ENCODE data around the gene ZC3H18.

The ZC3H18 gene

DNA sequence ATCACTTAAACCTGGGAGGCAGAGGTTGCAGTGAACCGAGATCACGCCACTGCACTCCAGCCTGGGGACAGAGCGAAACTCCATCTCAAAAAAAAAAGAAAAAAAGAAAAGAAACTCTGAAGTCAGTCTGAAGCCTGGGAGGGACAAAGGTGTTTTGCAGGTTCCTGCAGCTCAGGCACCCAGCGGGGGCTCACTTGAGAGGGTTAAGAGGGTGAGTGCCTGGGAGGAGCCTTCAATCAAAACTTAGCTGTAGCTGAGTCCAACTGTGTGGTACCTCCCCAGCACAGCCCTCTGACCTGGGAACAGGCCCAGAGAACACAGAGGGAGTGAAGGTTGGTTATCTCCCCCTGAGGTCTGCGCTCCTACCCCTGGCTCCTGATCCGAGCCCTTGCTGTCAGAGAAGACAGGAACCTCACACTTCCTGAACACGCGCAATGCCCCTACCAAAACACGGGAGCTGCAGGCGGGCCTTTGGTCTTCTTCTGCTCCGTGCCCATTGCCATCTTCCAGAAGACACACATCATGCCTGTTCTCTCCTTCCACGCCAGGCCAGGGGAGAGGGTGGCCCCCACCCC, 20.4 kb upstream of the ZC3H18 start:
- no peak for DNase-seq (ENCODE audit: low read depth)

DNA sequence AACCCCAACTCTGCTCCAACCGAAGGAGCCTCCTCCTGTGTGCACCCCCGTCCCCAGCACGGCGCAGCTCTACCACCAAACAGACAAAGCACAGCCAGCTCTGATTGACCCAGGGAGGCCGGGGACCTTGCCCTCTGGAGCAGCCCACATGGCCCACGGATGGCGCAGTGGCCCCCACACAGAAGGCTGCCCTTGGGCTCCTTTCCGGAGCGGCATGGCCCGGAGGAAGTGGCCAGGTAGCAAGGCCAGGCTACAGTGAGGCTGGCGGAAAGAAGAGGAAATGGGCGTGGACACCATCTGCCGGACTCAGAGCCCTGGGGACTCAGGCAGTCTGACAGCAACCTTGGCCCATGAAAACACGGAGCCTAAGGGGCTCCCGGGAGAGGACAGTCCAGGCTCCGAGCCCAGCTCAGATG, 19.9 kb upstream of the ZC3H18 start:
- DNase-seq (ENCODE audit: low read depth) = no peak

DNA sequence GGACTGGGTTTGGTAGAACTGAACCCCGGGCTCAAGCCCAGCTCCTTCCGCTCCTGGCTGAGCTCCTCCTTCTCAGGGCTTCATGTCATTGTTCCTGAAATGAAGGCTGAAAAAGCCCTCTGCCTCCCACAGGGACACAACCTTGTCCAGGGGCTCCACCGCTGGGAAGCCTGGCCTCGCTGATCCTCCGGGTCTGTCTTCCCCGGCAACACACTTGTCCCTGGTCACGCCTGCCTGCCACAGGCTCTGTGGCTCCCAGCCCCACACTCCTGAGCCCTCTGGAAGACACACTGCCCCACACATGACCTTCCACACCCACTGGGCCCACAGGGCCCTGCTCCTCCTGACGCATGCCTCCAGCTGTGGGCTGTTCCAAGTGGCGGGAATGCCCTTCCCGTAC, 18.0 kb upstream of the ZC3H18 start:
- DNase-seq (ENCODE audit: low read depth) = no peak

DNA sequence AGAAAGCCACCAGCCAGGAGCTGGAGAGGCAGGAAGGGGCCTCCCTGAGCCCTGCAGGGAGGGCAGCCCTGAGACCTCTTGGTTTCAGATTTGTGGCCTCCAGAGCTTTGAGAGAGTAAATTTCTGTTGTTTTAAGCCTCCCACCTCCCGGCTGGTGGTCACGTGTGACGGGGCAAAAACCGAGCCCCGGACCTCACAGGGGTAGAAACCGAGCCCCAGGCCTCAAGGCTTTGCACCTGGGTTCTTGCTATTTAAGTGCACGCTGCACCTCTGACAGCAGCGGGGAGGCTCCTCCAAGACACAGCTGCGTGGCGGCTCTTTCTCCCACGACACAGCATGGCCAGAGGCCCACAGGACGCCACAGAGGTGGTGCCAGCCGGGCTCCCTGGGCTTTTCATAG, 17.4 kb upstream of the ZC3H18 start:
- DNase-seq (ENCODE audit: low read depth) = no peak

DNA sequence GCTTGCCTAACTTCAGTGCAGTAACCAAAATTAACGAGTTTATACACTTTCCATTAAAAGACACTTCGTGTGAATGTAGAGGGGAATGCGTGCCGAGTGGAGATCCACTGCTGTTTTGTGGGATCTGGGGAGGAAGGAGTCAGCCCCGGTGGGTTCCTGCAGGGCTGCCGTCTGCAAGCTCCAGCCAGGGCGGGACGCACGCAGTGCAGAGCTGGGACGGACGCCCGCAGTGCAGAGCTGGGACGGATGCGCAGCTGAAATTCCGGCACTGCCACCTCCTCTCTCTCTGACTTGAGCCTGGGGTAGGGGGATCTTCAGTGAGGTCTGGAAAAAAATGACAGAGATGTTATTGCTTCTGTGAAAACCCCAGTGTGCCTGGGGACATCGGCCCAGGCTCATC, 16.5 kb upstream of the ZC3H18 start:
- no peak for DNase-seq (ENCODE audit: low read depth)

GRCh38 chr16:88554711-88555264, 15.4 kb upstream of the ZC3H18 start:
- DNase-seq (ENCODE audit: low read depth) = no peak

DNA sequence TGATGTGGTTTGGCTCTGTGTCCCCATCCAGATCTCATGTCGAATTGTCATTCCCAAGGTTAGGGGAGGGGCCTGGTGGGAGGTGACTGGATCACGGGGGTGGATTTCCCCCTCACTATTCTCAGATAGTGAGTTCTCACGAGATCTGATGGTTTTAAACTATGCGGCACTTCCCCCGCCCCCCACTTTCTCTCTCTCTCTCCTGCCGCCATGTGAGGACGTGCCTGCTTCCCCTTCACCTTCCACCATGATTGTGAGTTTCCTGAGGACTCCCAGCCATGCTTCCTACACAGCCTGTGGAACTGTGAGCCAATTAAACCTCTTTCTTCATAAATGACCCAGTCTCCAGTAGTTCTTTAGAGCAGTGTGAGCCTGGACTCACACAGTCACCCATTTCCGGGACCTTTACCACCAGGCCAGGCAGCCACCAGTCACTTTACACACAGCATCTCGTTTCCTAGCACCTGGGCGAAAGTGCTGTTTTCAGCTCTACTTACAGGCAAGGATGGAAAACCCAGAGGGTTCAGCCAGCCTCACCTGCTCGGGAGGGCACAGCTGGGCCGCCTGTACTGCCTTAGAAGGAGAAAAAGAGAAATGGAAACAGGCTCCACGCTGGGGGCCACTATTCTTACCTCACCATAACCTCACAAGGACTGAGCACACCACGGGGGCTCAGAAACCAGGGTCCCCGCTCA, 13.8 kb upstream of the ZC3H18 start:
- DNase-seq (ENCODE audit: low read depth) = no peak

DNA sequence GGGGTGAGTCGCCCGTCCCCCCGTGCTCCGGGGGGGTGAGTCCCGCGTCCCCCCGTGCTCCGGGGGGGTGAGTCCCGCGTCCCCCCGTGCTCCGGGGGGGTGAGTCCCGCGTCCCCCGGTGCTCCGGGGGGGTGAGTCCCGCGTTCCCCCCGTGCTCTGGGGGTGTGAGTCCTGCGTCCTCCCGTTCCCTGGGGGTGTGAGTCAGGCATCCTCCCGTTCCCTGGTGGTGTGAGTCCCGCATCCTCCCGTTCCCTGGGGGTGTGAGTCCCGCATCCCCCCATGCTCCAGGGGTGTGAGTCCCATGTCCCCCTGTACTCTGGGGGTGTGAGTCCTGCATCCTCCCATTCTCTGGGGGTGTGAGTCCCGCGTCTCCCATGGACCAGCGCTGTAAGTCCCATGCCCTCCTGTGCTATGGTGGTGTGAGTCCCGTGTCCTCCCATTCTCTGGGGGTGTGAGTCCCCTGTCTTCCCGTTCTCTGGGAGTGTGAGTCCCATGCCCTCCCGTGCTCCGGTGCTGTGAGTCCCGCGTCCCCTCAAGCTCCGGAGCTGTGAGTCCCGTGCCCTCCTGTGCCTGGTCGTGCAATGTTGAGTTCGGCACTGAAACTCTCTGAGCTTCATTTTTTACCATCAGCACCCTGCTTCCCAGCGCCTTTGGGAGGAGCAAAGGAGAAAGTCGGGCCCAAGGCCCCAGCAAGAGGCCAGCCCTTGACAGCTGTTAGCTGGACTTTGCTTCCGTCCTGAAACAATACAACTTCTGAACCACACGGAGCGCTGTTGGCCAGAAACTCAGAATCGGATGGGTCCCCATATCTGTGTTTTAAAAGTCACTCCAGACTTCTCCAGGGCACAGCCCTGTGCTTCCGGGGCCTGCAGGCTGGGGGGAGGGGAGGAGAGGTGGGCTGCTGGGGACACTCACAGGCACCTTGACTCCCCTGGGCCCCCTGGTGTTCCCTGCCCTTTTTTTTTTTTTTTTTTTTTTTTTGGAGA, 11.5 kb upstream of the ZC3H18 start:
- peak; percentile 50 for DNase-seq (ENCODE audit: low read depth)

DNA sequence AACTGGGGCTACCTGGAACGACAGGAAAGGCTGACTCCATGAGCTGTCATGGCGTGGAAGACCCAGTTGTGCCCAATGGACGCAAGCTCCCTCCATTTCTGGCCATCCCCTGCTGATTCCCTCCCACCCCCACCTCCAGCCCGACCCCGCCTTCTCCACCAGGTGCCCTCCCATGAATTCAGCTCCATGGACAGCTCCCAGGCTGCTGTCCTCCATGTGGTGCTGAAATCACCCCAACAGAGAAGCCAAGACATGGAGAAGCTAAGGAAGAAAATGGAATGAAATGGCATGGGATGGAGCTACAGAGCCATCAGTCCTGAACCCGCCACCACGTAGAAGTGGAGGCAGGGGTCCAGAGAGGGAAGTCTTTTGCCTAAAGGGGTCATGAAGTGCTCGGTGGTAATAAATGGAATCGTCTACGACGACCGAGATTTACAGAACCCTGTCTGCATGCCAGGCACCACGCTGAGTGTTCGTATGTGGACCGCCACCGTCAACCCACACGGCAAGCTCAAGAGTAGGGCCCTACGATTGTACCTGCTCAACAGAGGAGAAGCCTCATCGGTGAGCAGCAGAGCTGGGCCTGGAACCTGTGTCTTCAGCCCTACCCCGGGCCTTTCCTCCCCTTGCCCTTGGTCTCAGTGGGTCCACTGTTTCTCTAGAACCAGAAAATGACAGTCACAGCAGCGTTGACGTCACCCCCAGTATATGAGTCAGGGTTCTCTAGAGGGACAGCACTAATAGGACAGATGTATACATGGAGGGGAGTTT, 9.3 kb upstream of the ZC3H18 start:
- DNase-seq (ENCODE audit: low read depth) = peak; percentile 47

- DNase-seq (ENCODE audit: low read depth) = peak; percentile 36
These were observed 8.5 kb upstream of the ZC3H18 start for GRCh38 chr16:88561485-88562359.

DNA sequence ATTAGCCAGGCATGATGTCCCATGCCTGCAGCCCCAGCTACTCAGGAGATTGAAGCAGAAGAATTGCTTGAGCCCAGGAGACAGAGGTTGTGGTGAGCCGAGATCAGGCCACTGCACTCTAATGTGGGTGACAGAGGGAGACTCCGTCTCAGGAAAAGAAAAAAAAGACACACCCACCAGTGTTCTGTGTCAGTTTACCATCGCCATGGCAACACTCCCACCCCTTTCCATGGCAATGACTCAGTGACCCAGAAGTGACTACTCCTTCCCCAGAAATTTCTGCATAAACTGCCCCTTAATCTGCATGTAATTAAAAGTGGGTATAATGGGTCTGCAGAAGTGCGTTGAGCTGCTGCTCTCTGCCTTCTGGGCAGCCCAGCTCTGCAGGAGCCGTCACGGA, 4.0 kb upstream of the ZC3H18 start:
- DNase-seq (ENCODE audit: low read depth) = peak; percentile 41

DNA sequence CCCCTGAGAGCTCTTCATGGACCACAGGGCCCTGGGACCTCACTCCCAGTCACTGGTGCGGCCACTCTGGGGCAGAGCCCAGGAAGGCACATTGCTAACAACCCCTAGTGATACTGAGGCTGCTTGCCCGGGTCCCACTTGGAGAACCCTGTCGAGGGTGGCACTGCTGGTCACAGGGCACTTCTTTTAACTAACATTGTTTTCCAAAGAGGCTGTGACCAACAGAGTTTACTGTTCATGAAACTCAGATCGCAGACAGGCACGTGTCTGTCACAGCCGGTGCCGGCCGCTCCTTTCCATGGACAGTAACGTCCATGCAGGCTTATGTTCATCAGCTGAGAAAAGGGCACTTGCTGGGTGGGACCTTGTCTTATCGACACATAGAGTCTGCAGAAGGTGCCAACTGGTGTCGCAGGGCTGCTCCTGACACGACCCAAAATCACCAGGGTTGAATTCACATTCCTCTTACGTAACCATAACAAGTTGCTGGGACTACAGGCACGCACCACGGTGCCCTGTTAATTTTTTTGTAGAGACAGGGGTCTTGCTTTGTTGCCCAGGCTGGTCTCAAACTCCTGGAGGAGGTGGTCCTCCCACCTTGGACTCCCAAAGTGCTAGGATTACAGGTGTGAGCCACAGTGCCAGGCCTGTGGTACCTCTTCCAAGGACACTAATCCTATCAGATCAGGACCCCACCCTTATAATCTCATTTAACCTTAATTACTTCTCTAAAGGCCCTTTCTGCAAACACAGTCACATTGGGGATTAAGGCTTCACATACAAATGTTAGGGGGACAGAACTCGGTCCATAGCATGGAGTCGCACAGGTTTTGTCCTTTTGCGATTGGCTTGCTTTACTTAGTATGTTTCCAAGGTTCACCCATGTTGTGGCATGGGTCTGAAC, 1.2 kb upstream of the ZC3H18 start:
- DNase-seq (ENCODE audit: low read depth) = no peak

DNA sequence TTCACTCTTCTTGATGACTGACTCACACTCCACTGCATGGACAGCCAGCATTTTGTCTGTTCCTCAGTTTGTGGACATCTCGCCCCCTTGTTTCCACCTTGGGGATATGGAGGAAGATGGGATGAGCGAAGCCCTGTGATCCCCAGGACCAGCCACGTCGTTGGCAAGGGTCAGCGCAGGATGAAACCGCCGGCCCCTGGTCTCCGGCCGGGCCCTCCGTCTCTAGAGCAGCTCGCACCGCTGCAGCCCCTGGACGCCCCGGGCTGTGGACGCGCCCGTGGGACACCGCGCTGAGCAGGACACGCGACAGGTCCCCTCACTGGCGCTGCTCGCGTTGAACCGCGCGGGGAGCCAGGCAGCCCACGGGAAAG, 604 bp upstream of the ZC3H18 start:
- no peak for DNase-seq (ENCODE audit: low read depth)

- DNase-seq (ENCODE audit: low read depth) = no peak
These were observed 489 bp downstream of the ZC3H18 start for GRCh38 chr16:88570691-88571092.

GRCh38 chr16:88575251-88575650, 5.0 kb downstream of the ZC3H18 start:
- no peak for DNase-seq (ENCODE audit: low read depth)

DNA sequence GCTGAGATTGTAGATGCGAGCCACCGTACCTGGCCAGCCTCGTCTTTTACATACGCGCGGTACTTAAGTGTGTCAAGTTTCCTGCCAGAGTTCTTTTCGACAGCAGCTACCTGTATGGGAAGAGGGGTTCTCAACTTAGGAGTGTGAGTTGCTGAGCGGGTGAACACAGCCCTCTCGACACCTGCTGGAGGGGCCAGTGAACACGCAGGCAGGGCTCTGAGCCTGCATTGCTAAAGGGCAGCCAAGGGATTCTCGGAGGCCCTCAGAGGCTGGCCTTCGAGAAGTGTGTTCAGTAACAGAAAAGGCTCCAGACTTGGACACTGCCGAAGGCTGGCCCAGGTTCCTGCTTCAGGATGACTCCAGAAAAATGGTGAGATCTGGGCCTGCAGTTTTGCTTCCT, 6.1 kb downstream of the ZC3H18 start:
- no peak for DNase-seq (ENCODE audit: low read depth)

- DNase-seq (ENCODE audit: low read depth) = no peak
These were observed 7.0 kb downstream of the ZC3H18 start for GRCh38 chr16:88577166-88577565.

- no peak for DNase-seq (ENCODE audit: low read depth)
These were observed 8.5 kb downstream of the ZC3H18 start for GRCh38 chr16:88578446-88579313.

- no peak for DNase-seq (ENCODE audit: low read depth)
These were observed 10.2 kb downstream of the ZC3H18 start for GRCh38 chr16:88580371-88580770.

Data from amniotic epithelial cell (primary cell).